Testis (tissue), 2 donors: ENCODE data around the gene ODAD3.

Source experiments
- CTCF ChIP-seq, 3 experiments: fragments of 450-650 bp in 2 of 3; fragments of 200-600 bp in 1 of 3; sonication (generic) in 1 of 3; IDR thresholded peaks; one replicate each; pipeline ENCODE4 v1.5.1; 2016 to 2019; ENCODE audit warnings: antibody characterized with exemption in 3 of 3, mild to moderate bottlenecking in 2 of 3, moderate library complexity in 1 of 3
- POLR2A ChIP-seq: fragments of 450-650 bp; IDR thresholded peaks from one replicate; pipeline ENCODE4 v1.6.1; 2017; ENCODE audit warnings: antibody characterized with exemption, mild to moderate bottlenecking, moderate library complexity

GRCh38 chr19:11451327-11451870, 16.5 kb upstream of the ODAD3 start:
- no peak for TF ChIP-seq CTCF (IDR thresholded peaks at IDR 0.05)
- TF ChIP-seq POLR2A = no peak
